ENCODE data around the gene ADH1B. TPM values are rescaled to one million over a fixed set of nuclear protein-coding genes. Genes with fewer than 3 reads are reported as not detected.

The ADH1B gene
- polyA plus RNA-seq, 3 donors = not detected

GRCh38 chr4:99336553-99336952 is 15.4 kb upstream of the ADH1B start:
- Histone ChIP-seq H3K4me3 (replicated peaks in 1 of 3; ENCODE audit: low read depth in 2 of 3, low read length in 3 of 3) (no peak overlapping the region), H3K9ac (ENCODE audit: insufficient read depth, low read length, poor library complexity, severe bottlenecking) (no peak overlapping the region), H3K4me1 (ENCODE audit: control insufficient read depth in 1 of 2, insufficient read depth in 2 of 2, low read length in 2 of 2) (no peaks in the 10 kb centered on the region), H4K20me1 (ENCODE audit: insufficient read depth, low read length) (no peaks in the 10 kb centered on the region), H3K27ac (ENCODE audit: low read depth in 1 of 2, low read length in 2 of 2) (no peak overlapping the region), H3K36me3 (replicated peaks in 1 of 2; ENCODE audit: control insufficient read depth in 1 of 2, insufficient read depth in 2 of 2, low read length in 2 of 2) (no peaks in the 10 kb centered on the region), H3K9me3 (replicated peaks in 1 of 2; ENCODE audit: control insufficient read depth in 1 of 2, insufficient read depth in 1 of 2, low read length in 2 of 2) (peaks cover 2 to 5% of the 10 kb centered on the region in 2 donors), H2AFZ (ENCODE audit: insufficient read depth, low read depth, low read length, poor library complexity, severe bottlenecking) (no peak overlapping the region), H3K27me3 (ENCODE audit: control insufficient read depth in 2 of 2, insufficient read depth in 2 of 2, low read length in 2 of 2) (no peaks in the 10 kb centered on the region), H3K4me2 (replicated peaks; ENCODE audit: extremely low read depth, low read length, poor library complexity, severe bottlenecking) (no peak overlapping the region), H3K79me2 (ENCODE audit: insufficient read depth, low read length) (no peaks in the 10 kb centered on the region)
- Mint-ChIP-seq H3K4me3 (no peak overlapping the region), H3K36me3 (no peaks in the 10 kb centered on the region), H3K27me3 (ENCODE audit: low read depth in 3 of 3) (peaks cover 0 to 1% (median 0%) of the 10 kb centered on the region in 3 donors), H3K4me1 (no peaks in the 10 kb centered on the region), H3K9me3 (peaks cover 0 to 4% (median 3%) of the 10 kb centered on the region in 7 donors), H3K27ac (no peak overlapping the region)
- no peak for DNase-seq
- TF ChIP-seq CTCF (IDR thresholded peaks at IDR 0.05) = no peak
- WGBS (ENCODE audit: insufficient coverage) = 100% methylated on average over 1 of the region's 4 CpGs
- intact Hi-C loops (cut with micrococcal nuclease) = no loop called here

- no peak for DNase-seq
- Mint-ChIP-seq H3K9me3 (peaks cover 0 to 11% (median 4%) of the 10 kb centered on the region in 7 donors), H3K4me3 (no peak overlapping the region), H3K27me3 (ENCODE audit: low read depth in 3 of 3) (peaks cover 0 to 1% (median 0%) of the 10 kb centered on the region in 3 donors), H3K4me1 (no peaks in the 10 kb centered on the region), H3K36me3 (no peaks in the 10 kb centered on the region), H3K27ac (no peak overlapping the region)
- no peak overlapping the region for H3K9ac ChIP-seq (ENCODE audit: insufficient read depth, low read length, poor library complexity, severe bottlenecking)
- intact Hi-C loops (cut with micrococcal nuclease) = no loop called here
- H3K4me2 ChIP-seq (replicated peaks; ENCODE audit: extremely low read depth, low read length, poor library complexity, severe bottlenecking) = no peak overlapping the region
- no peaks in the 10 kb centered on the region for H3K79me2 ChIP-seq (ENCODE audit: insufficient read depth, low read length)
- WGBS (ENCODE audit: insufficient coverage) = no CpG with 5 or more reads among the region's 1 CpG
- H3K4me1 ChIP-seq (ENCODE audit: control insufficient read depth in 1 of 2, insufficient read depth in 2 of 2, low read length in 2 of 2) = no peaks in the 10 kb centered on the region
- peaks cover under 1 to 5% of the 10 kb centered on the region in 2 donors for H3K9me3 ChIP-seq (replicated peaks in 1 of 2; ENCODE audit: control insufficient read depth in 1 of 2, insufficient read depth in 1 of 2, low read length in 2 of 2)
- H3K36me3 ChIP-seq (replicated peaks in 1 of 2; ENCODE audit: control insufficient read depth in 1 of 2, insufficient read depth in 2 of 2, low read length in 2 of 2) = no peaks in the 10 kb centered on the region
- TF ChIP-seq CTCF (IDR thresholded peaks at IDR 0.05) = no peak
- no peaks in the 10 kb centered on the region for H3K27me3 ChIP-seq (ENCODE audit: control insufficient read depth in 2 of 2, insufficient read depth in 2 of 2, low read length in 2 of 2)
- no peak overlapping the region for H2AFZ ChIP-seq (ENCODE audit: insufficient read depth, low read depth, low read length, poor library complexity, severe bottlenecking)
- H4K20me1 ChIP-seq (ENCODE audit: insufficient read depth, low read length) = no peaks in the 10 kb centered on the region
- no peak overlapping the region for H3K27ac ChIP-seq (ENCODE audit: low read depth in 1 of 2, low read length in 2 of 2)
- no peak overlapping the region for H3K4me3 ChIP-seq (replicated peaks in 1 of 3; ENCODE audit: low read depth in 2 of 3, low read length in 3 of 3)
Measured at GRCh38 chr4:99334880-99335279, 13.7 kb upstream of the ADH1B start.

Data from CD14-positive monocyte (primary cell).